ENCODE measurements around the gene ANK3. TPM values are rescaled to one million over a fixed set of nuclear protein-coding genes. Genes with fewer than 3 reads are reported as not detected.

ANK3 gene
- total and polyA plus RNA-seq, 2 donors (not counting 3 experiments of a cell fraction or from before 2014, with no cell fraction given) = 0.88 to 8.5 TPM

DNA sequence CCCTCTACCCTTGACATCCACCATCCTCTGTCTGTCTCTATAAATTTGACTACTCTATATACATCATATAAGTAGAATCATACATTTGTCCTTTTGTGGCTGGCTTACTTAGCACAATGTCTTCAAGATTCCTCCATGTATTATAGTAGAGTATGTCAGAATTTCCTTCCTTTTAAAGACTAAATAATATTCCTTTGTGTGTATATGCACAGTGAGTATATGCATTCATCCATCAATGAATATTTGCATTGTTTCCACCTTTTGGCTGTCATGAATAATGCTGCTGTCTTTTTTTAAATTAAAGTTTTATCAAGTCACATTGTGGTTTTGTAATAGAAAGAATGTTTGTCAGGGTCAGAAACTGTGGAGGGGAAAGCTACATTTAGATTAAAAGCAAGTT lies 195.3 kb downstream of the ANK3 start:
- Histone ChIP-seq H4K20me1 (replicated peaks; ENCODE audit: control insufficient read depth, extremely low read depth, insufficient read depth, low read length) (no peaks in the 10 kb centered on the region), H3K27me3 (ENCODE audit: control insufficient read depth in 2 of 2, insufficient read depth in 2 of 2, low read length in 2 of 2) (no peaks in the 10 kb centered on the region), H3K9me3 (replicated peaks; ENCODE audit: control insufficient read depth, insufficient read depth, low read length) (no peaks in the 10 kb centered on the region), H3K27ac (ENCODE audit: insufficient read depth, low read depth, low read length) (no peak overlapping the region), H3K9me1 (replicated peaks; ENCODE audit: control insufficient read depth, extremely low read depth, insufficient read depth, low read length) (no peaks in the 10 kb centered on the region), H2AFZ (ENCODE audit: low read depth, low read length) (no peak overlapping the region), H3K9ac (replicated peaks; ENCODE audit: extremely low read depth, insufficient read depth, low read length) (no peak overlapping the region), H3K4me1 (ENCODE audit: control insufficient read depth, extremely low read depth, insufficient read depth, low read length) (no peaks in the 10 kb centered on the region), H3K79me2 (ENCODE audit: control insufficient read depth, insufficient read depth, low read length) (no peaks in the 10 kb centered on the region), H3K4me2 (ENCODE audit: insufficient read depth, low read length) (no peak overlapping the region), H3K4me3 (replicated peaks in 1 of 3; ENCODE audit: insufficient read depth in 1 of 3, low read depth in 1 of 3, low read length in 3 of 3) (no peak overlapping the region), H3K36me3 (ENCODE audit: control insufficient read depth in 2 of 2, extremely low read depth in 1 of 2, insufficient read depth in 2 of 2, low read length in 2 of 2) (no peaks in the 10 kb centered on the region)
- no TSS peak for BruUV-seq (replicated peaks)
- intact Hi-C loops (cut with micrococcal nuclease) (no loop called here), dilution Hi-C loops (cut with MboI; ENCODE audit: extremely low pct_ligation_motif_present, low sequenced_read_pairs) (no loop called here)
- ChIA-PET CTCF (interaction anchor here (1.8 kb wide), 1 partner anchor 9 kb away, joined by 13 read pairs; no protein-coding TSS in a partner anchor), POLR2A (no interaction called here)
- TF ChIP-seq FOS (IDR thresholded peaks at IDR 0.05; ENCODE audit: borderline replicate concordance, insufficient read depth, low read length) = no peak
- TF ChIP-seq MYC (IDR thresholded peaks at IDR 0.05; ENCODE audit: low read depth, low read length) = no peak
- TF ChIP-seq, protein P1, sequence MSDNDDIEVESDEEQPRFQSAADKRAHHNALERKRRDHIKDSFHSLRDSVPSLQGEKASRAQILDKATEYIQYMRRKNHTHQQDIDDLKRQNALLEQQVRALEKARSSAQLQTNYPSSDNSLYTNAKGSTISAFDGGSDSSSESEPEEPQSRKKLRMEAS (IDR thresholded peaks at IDR 0.05; ENCODE audit: insufficient read depth, insufficient read length) = no peak
- TF ChIP-seq GATA2 (IDR thresholded peaks at IDR 0.05; ENCODE audit: insufficient read depth, insufficient read length, low read depth, low read length) = no peak
- no peak for TF ChIP-seq POLR2AphosphoS5 (IDR thresholded peaks at IDR 0.05; ENCODE audit: insufficient read depth, low read depth, low read length)
- no peak for TF ChIP-seq EZH2 (IDR thresholded peaks at IDR 0.05; ENCODE audit: borderline replicate concordance, low read depth, low read length, severe bottlenecking)
- TF ChIP-seq JUN (IDR thresholded peaks at IDR 0.05; ENCODE audit: borderline replicate concordance, insufficient read depth, insufficient read length, low read depth) = no peak
- no peak for TF ChIP-seq POLR2A (IDR thresholded peaks at IDR 0.05; ENCODE audit: low read depth, low read length)
- no peak for TF ChIP-seq CTCF (IDR thresholded peaks at IDR 0.05; ENCODE audit: extremely low read depth in 1 of 2, insufficient read depth in 1 of 2, low read depth in 1 of 2, low read length in 2 of 2)
- FAIRE-seq (no peak), DNase-seq (ENCODE audit: low read depth, low spot score) (no peak)
